Subcutaneous adipose tissue (tissue), 4 donors: ENCODE results near the gene DSG4. TPM values are rescaled to one million over a fixed set of nuclear protein-coding genes. Genes with fewer than 3 reads are reported as not detected.

Experiments used
- total RNA-seq, 4 donors: library from RNA; depleted of rRNA; stranded (reverse); fragments of >200 nt; gene quantifications; one replicate each; pipeline ENCODE4 v1.1.0, GENCODE V29; 2016
- TF ChIP-seq, protein P1 (sequence below): fragments of 450-650 bp; IDR thresholded peaks from one replicate; pipeline ENCODE4 v1.5.1; 2016; ENCODE audit warnings: low read depth, mild to moderate bottlenecking, control low read depth, antibody characterized with exemption, moderate library complexity

DSG4 gene
- total RNA-seq, 4 donors from 2014 or later = not detected

DNA sequence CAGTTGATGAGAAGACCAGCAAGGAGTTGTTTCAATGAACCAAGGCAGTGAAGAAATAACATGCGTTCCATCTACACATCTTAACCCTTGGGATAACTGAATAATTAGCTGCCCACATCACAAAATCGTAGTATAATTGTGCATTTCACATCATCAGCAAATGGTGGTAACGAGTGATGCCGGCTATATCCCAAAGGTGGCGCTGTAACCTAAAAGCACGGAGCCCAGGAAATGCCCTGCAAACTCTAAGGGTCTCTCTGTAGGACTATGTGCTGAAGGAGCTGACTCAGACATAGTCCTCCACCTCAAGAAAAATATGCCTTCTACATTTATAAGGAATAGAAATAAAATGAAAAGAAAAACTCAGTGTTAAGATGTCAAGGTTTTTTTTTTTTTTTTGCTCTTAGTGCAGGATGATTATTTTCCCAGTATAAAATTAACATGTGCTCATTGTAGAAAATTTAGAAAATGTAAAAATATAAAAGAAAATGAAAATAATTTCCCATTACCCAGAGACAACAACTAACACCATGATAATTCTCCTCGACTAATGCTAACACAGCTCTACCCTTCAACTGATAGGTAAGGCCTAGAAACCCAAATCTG lies 47.9 kb downstream of the DSG4 start:
- TF ChIP-seq, protein P1, sequence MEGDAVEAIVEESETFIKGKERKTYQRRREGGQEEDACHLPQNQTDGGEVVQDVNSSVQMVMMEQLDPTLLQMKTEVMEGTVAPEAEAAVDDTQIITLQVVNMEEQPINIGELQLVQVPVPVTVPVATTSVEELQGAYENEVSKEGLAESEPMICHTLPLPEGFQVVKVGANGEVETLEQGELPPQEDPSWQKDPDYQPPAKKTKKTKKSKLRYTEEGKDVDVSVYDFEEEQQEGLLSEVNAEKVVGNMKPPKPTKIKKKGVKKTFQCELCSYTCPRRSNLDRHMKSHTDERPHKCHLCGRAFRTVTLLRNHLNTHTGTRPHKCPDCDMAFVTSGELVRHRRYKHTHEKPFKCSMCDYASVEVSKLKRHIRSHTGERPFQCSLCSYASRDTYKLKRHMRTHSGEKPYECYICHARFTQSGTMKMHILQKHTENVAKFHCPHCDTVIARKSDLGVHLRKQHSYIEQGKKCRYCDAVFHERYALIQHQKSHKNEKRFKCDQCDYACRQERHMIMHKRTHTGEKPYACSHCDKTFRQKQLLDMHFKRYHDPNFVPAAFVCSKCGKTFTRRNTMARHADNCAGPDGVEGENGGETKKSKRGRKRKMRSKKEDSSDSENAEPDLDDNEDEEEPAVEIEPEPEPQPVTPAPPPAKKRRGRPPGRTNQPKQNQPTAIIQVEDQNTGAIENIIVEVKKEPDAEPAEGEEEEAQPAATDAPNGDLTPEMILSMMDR = no peak

GRCh38 chr18:31426021-31426420 lies 49.4 kb downstream of the DSG4 start:
- TF ChIP-seq, protein P1 = no peak

- TF ChIP-seq, protein P1 = no peak
Observed at GRCh38 chr18:31426871-31427406, 50.4 kb downstream of the DSG4 start.

DNA sequence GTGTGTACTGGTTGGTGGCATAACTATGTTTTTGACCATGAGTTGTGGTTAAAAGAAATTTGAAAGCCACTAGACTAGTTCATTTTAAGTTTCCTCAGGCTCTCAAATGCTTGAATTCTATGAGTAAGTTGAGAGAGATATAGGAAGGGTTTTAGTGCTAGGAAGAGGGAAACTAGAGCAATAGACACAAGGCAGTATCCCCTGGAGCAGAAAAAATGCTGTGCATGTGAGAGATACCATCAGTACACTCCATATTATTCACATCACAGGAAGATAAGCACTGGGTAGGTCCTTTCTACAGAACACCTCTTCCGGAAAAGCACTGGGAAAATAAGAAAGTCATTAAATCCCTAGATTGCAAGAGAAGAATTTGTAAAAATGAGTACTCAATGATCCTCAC lies 51.6 kb downstream of the DSG4 start:
- TF ChIP-seq, protein P1 = no peak

DNA sequence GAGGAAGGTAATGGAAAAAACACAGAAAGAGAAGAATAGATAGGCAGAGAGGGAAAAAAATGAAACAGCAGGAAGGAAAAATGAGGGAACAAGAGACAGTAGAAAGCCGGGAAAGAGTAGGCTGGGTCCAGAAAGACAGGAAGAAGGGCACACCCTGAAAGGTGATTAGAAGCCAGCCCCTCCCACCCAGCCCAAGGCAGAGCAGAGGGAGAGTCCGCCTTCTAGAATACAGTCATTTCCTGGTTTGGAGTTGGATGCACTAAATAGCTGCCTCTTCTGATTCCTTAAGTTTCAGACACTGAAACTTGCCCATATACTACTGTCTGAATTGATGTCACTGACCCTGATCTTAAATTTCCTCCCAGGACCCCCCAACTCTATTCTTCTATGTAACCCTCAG lies 53.0 kb downstream of the DSG4 start:
- TF ChIP-seq, protein P1 = no peak

DNA sequence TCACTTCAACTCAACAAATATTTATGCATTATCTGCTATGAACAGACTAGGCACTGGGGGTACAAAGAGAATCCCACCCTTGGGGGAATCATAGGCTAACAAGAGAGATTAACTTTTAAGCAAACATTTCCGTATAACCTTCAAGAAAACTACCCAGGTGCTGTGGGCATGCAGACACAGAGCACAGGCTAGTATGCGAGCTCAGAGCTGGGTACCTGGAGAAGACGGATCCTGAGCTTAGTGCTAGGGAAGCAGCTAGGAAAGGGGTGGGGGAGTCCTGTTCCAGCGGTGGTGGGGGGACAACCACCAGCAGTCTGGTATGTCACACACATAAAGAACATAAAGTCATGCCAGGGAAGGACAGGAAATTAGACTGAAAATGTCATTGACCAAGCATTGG lies 53.5 kb downstream of the DSG4 start:
- TF ChIP-seq, protein P1 = no peak

- TF ChIP-seq, protein P1 = no peak
Observed at GRCh38 chr18:31430554-31430953, 54.0 kb downstream of the DSG4 start.
